IPS DF 4.7 (cell line): ENCODE measurements around the gene PTPRD.

ENCODE experiments used
- DNase-seq: peaks from one replicate; pipeline ENCODE4 v3.0.0-alpha.2; 2013; ENCODE audit warnings: low spot score; ENCODE audit errors: extremely low read depth

The PTPRD gene

GRCh38 chr9:8872802-8873201 lies 1740.0 kb downstream of the PTPRD start:
- DNase-seq = no peak

GRCh38 chr9:8871796-8872445 lies 1740.9 kb downstream of the PTPRD start:
- no peak for DNase-seq

GRCh38 chr9:8871396-8871795 lies 1741.4 kb downstream of the PTPRD start:
- DNase-seq = no peak

- DNase-seq = no peak
These were observed 1743.0 kb downstream of the PTPRD start for GRCh38 chr9:8869812-8870211.

- no peak for DNase-seq
These were observed 1744.2 kb downstream of the PTPRD start for GRCh38 chr9:8868632-8869031.

- DNase-seq = no peak
These were observed 1745.7 kb downstream of the PTPRD start for GRCh38 chr9:8867148-8867547.

GRCh38 chr9:8864545-8864896 lies 1748.3 kb downstream of the PTPRD start:
- DNase-seq = no peak

GRCh38 chr9:8863886-8864544 lies 1748.8 kb downstream of the PTPRD start:
- DNase-seq = no peak

- DNase-seq = no peak
These were observed 1749.7 kb downstream of the PTPRD start for GRCh38 chr9:8863069-8863468.

- no peak for DNase-seq
These were observed 1751.9 kb downstream of the PTPRD start for GRCh38 chr9:8860925-8861324.

- DNase-seq = no peak
These were observed 1752.7 kb downstream of the PTPRD start for GRCh38 chr9:8860086-8860485.

- DNase-seq = no peak
These were observed 1753.4 kb downstream of the PTPRD start for GRCh38 chr9:8859416-8859815.

- no peak for DNase-seq
These were observed 1754.1 kb downstream of the PTPRD start for GRCh38 chr9:8858596-8859161.

- no peak for DNase-seq
These were observed 1754.7 kb downstream of the PTPRD start for GRCh38 chr9:8857926-8858595.

- no peak for DNase-seq
These were observed 1755.5 kb downstream of the PTPRD start for GRCh38 chr9:8857068-8857925.

GRCh38 chr9:8856396-8857067 lies 1756.3 kb downstream of the PTPRD start:
- DNase-seq = no peak

- no peak for DNase-seq
These were observed 1757.8 kb downstream of the PTPRD start for GRCh38 chr9:8855046-8855445.

- DNase-seq = no peak
These were observed 1760.4 kb downstream of the PTPRD start for GRCh38 chr9:8852301-8852864.

GRCh38 chr9:8850914-8851313 lies 1761.9 kb downstream of the PTPRD start:
- DNase-seq = no peak

GRCh38 chr9:8845808-8846207 lies 1767.0 kb downstream of the PTPRD start:
- DNase-seq = no peak

GRCh38 chr9:8845376-8845775 lies 1767.4 kb downstream of the PTPRD start:
- DNase-seq = no peak
